GM18508 (cell line): ENCODE measurements around the gene TMED4.

Experiments
- ATAC-seq: cut with Tn5 transposase; IDR thresholded peaks from one replicate; pipeline ENCODE4 v1.9.1; 2021; ENCODE audit warnings: moderate number of reproducible peaks; ENCODE audit not compliant: insufficient read depth, unreplicated experiment

TMED4 gene

GRCh38 chr7:44581879-44582603, at the start of gene TMED4:
Gene TMED4 (minus strand): TSS chr7:44582231. CDS start chr7:44582206, 25 bp downstream.
- ATAC-seq, result peak; percentile 57

- ATAC-seq, result no peak
Observed at GRCh38 chr7:44631458-44632115, 49.6 kb upstream of the TMED4 start.

- no peak for ATAC-seq
Observed at GRCh38 chr7:44630792-44631457, 48.9 kb upstream of the TMED4 start.

GRCh38 chr7:44629829-44630522, 47.9 kb upstream of the TMED4 start:
- no peak for ATAC-seq

- no peak for ATAC-seq
Observed at GRCh38 chr7:44626620-44627019, 44.6 kb upstream of the TMED4 start.

- no peak for ATAC-seq
Observed at GRCh38 chr7:44625526-44626471, 43.8 kb upstream of the TMED4 start.

GRCh38 chr7:44624318-44624717, 42.3 kb upstream of the TMED4 start:
- no peak for ATAC-seq

GRCh38 chr7:44622342-44623151, 40.5 kb upstream of the TMED4 start:
- ATAC-seq, result no peak

- no peak for ATAC-seq
Observed at GRCh38 chr7:44621750-44622103, 39.7 kb upstream of the TMED4 start.

GRCh38 chr7:44621034-44621749, 39.2 kb upstream of the TMED4 start:
- ATAC-seq, result no peak

- no peak for ATAC-seq
Observed at GRCh38 chr7:44618753-44619152, 36.7 kb upstream of the TMED4 start.

GRCh38 chr7:44618045-44618444, 36.0 kb upstream of the TMED4 start:
- ATAC-seq, result no peak

GRCh38 chr7:44617225-44617890, 35.3 kb upstream of the TMED4 start:
- no peak for ATAC-seq

GRCh38 chr7:44616545-44616944, 34.5 kb upstream of the TMED4 start:
- no peak for ATAC-seq

- no peak for ATAC-seq
Observed at GRCh38 chr7:44615793-44616192, 33.8 kb upstream of the TMED4 start.

- ATAC-seq, result no peak
Observed at GRCh38 chr7:44615149-44615611, 33.1 kb upstream of the TMED4 start.

GRCh38 chr7:44609829-44610228, 27.8 kb upstream of the TMED4 start:
- no peak for ATAC-seq
